ENCODE data around the gene PRRT1. TPM values are rescaled to one million over a fixed set of nuclear protein-coding genes. Genes with fewer than 3 reads are reported as not detected.

Gene PRRT1
- total RNA-seq, 1 donor from 2014 or later: 6.1 TPM

DNA sequence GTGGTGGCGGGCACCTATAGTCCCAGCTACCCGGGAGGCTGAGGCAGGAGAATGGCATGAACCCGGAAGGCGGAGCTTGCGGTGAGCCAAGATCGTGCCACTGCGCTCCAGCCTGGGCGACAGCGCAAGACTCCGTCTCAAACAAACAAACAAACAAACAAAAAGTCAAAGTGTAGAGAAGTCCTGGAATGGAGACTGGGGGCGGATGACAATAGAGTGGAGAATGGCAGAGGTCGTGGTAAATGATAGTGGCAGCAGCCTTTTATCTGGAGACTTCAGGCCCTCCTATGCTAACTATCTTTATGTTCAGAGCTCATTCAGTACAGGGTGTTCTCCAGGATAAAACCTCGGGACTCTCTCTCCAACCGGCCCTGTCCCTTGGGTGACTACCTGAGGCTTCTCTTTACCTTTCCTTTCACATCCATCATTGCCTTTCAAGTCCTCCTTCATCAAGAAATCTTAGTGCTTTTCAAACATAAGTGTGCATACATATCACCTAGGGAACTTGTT is 20.2 kb downstream of the PRRT1 start:
- intact Hi-C loops (cut with DNase I): no loop called here
- DNase-seq (ENCODE audit: low spot score): no peak
- no peak for ATAC-seq

DNA sequence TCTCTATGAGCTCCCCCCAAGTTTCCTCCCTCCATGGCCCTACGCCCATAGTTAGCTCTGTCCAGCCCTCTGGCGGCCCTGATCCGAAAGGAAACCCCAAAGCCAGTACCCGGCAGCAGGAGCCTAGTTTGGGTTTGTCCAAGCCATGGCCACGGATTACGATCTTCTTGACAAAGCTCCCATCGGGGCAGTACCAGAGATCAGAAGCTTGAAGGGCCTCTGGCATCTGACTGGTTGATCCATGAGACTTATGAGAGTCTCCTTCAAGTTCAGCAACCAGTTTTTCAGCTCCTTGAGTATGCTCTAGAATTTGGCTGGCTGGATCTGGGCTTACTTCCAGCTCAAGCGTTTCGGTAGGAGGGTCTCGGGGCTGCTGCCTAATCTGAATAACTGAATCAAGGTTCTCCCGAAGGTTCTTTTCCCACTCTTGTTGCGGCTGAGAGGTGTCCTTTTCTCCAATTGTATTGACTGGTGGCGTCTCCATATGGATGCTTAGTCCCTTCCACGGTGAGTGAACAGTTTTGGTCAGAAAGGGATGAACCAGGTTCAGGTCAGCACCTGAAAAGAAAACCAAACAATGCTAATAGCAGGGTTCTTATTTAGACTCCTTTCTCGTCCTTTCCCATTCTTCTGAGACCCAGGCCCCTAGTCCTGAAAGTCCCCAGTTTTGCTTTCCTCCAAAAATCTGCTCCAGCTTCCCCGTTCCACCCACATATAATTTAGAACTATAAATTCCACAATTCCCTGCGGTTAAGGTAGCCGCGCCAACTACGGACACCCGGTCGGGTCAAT is 22.2 kb downstream of the PRRT1 start:
- DNase-seq (ENCODE audit: low spot score) (no peak), ATAC-seq (peak; percentile 65)
- intact Hi-C loops (cut with DNase I): no loop called here

DNA sequence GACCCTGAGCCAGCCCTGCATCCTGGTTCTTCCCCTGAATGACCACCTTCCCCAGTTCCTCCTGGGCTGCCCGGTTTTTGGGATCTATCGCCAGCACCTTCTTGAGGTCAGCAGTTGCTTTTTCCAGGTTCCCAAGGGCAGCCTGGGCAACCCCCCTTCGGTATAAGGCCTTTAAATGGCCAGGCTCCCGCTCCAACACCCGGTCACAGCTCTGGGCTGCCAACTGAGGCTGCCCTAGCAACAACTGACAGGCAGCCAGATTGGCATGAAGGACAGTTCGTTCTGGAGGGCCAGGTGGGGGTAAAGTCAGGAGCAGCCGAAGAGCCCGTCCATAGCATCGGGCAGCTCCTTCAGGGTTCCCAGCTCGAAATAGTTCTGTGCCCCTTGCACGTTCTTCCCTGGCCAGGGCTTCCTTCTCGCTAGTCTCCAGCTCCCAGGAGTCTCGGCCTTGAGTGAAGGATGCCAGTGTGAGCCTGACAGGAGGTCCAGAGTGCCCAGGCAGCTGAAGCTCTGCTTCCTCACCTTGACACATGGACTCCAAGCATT is 22.9 kb downstream of the PRRT1 start:
- intact Hi-C loops (cut with DNase I): no loop called here
- ATAC-seq (no peak), DNase-seq (ENCODE audit: low spot score) (peak; percentile 66)

DNA sequence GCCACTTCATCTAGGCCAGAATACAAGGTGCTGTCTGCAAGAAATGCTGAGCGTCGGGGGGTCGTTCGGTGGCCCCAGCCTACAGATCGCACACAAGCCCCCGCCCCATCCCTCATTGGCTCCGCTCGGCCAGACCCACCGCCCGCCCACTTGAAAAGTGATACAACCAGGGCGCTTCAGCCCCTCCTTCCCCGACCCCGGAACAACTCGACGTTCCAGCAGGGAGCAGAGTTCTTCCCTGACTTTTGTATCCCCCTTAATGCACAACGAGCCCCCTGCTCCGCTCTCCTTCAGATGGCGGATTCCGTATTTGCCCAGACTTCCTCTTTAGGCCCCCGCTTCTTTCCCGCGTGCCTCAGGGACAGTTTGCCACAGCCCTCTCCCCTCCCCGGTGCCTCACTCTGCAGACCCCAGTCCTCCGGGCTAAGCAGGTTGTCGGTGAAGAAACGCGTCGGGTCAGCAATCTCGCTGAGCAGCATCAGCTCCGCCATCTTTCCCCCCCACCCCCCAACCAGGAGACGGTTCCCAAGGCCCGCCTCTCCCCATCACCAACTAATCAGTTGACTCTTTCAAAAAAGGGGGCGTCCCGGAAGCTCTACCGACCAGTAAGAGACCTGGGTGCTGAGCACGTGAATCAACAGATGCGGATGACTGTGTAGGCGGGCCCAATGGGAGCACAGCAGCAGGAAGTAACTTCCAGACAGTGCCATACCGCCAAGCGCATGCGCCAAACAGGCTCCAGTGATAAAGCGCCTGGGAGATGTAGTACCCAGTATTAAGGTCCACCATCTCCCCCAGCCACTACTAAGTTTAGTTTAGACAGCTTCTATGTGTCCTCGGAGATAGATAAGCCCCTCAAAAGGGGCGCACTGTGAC is 23.8 kb downstream of the PRRT1 start, which contains the start of gene ATF6B:
ATF6B (minus strand) TSS at position 530 of the 876 bp plus-strand sequence; CDS start at position 491, 39 bp downstream.
- intact Hi-C loops (cut with DNase I): no loop called here
- ATAC-seq (peak; percentile 95), DNase-seq (ENCODE audit: low spot score) (peak; percentile 99)

DNA sequence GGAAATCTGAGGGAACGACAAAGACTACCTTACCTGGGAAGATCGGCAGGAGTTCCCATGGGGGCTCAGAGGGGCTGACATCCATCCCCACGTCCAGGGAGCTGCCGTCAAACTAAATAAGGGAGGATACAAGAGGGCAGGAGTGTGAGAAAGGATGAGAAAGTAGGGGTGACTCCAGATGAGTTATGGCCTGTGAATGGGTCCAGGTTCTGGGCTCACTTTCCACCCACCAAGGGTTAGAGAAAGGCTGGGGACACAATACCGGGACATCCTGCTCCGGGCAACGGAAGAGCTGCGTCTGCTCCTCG is 24.4 kb downstream of the PRRT1 start:
- intact Hi-C loops (cut with DNase I): no loop called here
- no peak for ATAC-seq

DNA sequence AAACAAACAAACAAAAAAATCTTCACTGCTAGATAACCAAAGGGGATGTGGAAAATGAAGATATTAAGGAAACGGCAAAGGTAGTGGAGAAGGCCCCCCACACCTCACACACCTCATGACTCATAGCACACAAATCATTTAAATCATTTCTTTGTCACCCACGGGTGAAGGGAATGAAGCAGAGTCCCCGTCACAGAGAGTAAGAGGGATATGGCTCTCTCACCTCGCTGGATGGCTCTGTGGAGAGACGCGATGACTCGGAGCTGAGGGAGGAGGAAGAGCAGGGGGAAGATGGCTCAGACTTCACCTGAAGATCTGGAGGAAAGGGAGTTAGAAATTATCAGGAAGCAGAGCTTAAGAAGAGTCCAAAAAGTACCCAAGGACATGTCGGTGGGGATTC is 24.9 kb downstream of the PRRT1 start:
- ATAC-seq (no peak), DNase-seq (ENCODE audit: low spot score) (no peak)
- intact Hi-C loops (cut with DNase I): no loop called here

More for the DNA sequence above, 24.4 kb downstream of the PRRT1 start:
- no peak for DNase-seq (ENCODE audit: low spot score)

DNA sequence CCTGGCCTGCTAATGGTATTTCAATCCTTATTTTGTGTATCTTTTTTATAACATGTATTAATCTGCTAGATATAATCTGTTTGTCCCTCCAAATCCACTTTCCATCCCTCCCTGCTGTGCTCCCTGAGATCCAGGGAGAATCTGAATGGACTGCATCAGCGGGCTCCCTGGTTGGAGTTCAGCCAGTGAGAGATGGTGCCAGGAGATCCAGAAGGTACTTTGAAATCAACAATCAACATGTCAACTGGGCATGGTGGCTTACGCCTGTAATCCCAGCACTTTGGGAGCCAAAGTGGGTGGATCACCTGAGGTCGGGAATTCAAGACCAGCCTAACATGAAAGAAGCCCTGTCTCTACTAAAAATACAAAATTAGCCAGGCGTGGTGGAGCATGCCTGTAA is 28.1 kb downstream of the PRRT1 start:
- intact Hi-C loops (cut with DNase I): no loop called here
- ATAC-seq (no peak), DNase-seq (ENCODE audit: low spot score) (no peak)

DNA sequence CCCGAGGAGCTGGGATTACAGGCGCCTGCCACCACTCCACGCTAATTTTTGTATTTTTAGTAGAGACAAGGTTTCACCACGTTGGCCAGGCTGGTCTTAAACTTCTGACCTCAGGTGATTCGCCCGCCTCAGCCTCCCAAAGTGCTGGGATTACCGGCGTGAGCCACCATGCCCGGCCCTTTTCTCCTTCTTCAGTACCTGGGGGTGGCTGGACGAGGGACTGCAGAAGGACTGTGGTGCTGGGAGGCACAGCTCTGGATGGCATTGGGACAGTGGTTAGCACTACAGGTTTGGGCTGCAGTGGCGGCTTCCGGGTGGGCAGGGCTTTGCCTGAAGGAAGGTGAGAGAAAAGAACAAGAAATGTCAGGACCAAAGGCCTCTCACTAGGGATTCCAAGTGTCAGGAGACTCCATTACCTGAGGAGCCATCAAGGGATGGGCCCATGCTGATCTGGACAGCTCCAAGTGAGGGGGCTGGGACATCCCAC is 31.1 kb downstream of the PRRT1 start:
- ATAC-seq: no peak
- no peak for DNase-seq (ENCODE audit: low spot score)
- intact Hi-C loops (cut with DNase I): no loop called here

DNA sequence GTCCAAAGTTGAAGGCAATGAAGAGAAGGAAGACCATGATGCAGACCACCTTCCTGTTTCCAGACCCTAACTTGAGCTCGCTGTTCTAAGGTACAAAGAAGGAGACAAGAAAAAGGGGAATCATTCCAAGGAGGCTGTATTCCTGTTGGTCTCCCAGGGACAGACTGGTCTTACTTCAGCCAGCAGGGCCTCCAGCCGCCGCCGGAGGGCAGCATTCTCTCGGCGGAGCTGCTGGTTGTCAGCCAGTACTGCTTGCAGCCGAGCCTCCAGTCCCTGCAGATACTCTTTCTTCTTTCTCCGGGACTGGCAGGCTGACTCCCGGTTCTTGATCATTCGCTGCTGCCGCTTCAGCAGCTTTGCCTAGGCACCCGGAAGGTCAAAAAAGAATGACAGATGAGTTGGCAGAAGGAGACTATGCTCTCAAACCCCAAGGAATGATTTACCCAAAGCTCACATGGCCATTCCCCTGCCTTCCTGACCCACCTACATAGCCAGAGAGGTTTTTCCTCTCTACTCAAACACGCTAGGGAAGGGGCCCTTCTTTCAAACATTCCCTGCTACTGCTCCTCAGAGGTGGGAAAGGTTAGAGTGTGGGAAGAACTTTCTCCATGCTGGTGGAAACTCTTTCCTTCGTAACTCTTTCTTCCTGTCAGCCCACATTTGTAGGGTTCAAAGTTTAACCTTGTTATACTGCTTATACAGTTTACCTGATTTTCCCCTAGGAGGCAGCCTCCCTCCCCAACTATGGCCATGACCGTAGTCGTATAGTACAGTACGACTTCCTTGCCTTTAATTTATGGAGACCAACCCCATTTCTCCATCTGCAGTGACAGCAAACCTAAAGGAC is 32.7 kb downstream of the PRRT1 start:
- ATAC-seq: peak; percentile 67
- DNase-seq (ENCODE audit: low spot score): peak; percentile 92
- intact Hi-C loops (cut with DNase I): no loop called here

DNA sequence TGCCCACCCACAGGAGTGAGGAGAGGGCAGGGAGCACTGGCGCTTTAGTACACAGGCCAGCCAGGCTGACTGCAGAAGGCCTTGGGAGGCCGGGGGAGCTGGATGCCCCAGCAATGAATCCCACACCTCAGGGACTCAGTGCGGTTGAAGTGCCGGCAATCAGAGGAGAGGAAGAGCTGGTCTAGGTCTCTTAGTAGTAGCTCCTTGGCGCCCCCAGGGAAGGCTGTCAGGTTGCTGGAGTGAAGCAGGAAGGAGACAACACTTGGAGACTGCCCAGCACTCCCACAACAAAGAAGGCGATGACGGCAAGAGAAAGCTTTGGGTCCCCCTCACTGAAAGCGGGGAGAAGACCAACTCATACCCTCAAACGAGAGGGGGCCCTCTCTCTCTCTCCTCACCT is 34.3 kb downstream of the PRRT1 start:
- ATAC-seq: no peak
- intact Hi-C loops (cut with DNase I): no loop called here
- no peak for DNase-seq (ENCODE audit: low spot score)

DNA sequence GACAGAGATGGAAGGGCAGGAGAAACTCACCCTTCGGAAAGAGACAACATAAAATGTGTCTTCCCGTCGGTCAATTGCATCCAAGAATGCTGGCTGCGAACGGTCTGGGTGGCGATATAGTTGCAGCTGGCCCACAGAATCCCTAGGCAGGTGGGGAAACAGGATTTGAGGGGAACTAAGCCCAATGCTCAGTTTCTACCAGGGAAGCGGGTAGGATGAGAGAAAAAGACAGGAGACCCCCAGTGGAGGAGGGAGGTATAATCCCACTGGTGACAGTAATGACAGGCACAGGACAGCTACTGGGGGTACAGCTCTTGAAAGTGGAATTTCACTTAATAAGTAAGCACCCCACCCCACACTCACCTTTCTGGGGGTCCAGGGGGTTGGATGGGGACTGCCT is 35.1 kb downstream of the PRRT1 start:
- intact Hi-C loops (cut with DNase I): no loop called here
- ATAC-seq: no peak
- DNase-seq (ENCODE audit: low spot score): no peak

DNA sequence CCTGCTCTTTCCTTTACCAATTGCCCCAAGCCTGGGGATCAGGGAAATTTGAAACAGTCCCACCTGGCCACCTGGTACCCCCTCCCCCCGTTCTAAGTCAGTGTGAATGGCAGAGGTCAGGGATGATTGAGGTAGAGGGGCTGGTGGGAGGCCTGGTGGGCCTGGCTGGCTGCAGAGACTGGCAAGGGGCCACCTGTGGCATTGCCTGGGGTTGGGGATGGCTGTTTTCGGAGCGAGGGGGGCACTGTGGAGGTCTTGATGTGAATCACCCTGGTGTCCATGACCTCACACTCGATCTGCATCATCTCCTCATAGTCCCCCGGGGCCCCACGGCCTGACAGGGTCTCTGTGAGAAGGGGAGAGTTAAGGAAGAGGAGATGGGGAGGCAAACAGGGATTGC is 36.1 kb downstream of the PRRT1 start:
- ATAC-seq (no peak), DNase-seq (ENCODE audit: low spot score) (peak; percentile 63)
- intact Hi-C loops (cut with DNase I): no loop called here

DNA sequence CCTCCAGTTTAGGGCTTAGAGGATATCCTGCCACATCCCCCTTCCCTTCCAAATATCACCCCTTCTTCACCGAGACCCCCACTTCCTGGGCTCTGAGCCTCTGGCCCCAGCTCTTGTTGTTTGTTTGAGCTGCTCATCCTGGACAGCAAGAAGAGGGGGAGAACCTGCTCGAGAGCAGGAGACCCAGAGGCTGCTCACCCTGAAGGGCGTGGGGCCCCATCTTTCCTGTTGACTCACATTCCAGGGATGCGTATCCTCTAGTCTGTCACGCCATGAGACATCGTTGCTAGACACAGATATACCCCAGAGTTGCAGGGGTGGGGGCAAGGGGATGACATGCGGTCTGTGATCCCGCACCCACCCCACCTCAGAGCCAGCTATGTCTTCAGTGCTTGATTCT is 36.9 kb downstream of the PRRT1 start:
- intact Hi-C loops (cut with DNase I): no loop called here
- no peak for DNase-seq (ENCODE audit: low spot score)
- ATAC-seq: no peak

DNA sequence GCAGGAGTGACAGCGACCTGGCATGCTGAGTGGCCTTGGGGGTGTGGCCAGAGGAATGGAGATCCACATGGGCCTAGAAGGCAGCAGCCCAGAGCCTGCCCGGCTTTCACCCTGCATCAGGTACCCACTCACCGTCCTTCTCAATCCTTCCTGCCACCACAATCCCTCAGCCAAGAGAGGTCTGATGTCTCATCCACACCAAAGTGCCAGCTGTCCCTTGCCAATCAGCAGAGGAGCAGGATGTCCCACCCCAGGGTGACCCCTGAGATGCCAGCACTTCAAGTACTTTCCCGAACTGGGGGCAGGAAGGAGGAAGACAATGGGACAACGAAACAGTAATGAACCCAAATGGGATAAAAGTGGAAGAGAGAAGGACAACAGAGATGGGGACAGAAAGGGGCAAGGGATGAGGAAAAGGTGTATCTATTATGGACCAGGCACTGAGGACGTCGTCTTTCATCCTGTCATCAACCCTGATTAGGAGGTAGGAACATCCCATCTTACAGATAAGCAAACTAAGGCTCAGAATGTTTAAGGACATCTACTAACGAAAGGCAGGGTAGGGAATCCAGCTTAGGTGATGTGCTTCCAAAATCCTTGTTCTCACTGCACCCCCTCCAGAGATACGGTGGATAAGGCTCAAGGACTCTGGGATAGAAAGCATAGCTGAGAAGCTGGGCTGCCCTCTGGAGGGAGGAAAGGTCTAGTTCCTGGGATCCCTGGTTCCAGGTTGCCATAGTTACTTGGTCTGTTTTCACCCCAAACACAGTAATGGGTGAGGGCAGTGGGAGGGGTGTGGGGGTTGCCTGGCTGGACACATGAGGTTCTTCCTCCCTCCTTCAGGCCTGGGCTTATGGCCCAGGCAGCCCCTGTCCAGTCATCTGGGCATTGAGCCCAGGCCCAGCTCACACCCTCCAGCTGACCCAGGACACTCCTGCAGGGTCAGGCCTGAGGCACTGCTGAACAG is 38.1 kb downstream of the PRRT1 start:
- ATAC-seq (peak; percentile 91), DNase-seq (ENCODE audit: low spot score) (peak; percentile 90)
- intact Hi-C loops (cut with DNase I): no loop called here

DNA sequence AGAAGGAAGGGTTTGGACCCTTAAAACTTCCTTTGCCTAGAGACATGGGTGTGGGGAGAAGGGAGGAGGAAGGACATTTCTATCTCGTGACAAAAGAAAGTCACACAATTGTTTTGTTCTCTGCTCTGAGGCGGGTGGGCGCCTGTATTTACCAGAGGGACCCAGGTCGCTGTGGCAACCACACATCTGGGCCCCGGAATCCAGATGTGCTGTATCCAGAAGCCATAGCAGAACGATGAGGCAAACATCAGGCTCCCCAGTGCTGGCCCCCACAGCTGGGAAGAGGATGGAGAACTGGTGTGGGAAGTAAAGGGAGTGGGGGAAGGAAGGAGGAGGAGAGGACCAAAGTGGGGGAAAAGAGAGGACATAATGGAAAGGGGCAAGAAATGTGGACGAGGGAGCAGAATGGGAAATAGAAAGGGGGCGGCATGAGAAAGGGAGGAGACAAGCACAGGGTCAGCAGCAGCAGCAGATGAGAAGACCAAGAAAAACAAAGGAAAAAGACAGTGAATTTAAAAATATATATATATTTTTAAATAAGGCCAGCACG is 39.2 kb downstream of the PRRT1 start:
- ATAC-seq (peak; percentile 9), DNase-seq (ENCODE audit: low spot score) (peak; percentile 73)
- intact Hi-C loops (cut with DNase I): no loop called here

DNA sequence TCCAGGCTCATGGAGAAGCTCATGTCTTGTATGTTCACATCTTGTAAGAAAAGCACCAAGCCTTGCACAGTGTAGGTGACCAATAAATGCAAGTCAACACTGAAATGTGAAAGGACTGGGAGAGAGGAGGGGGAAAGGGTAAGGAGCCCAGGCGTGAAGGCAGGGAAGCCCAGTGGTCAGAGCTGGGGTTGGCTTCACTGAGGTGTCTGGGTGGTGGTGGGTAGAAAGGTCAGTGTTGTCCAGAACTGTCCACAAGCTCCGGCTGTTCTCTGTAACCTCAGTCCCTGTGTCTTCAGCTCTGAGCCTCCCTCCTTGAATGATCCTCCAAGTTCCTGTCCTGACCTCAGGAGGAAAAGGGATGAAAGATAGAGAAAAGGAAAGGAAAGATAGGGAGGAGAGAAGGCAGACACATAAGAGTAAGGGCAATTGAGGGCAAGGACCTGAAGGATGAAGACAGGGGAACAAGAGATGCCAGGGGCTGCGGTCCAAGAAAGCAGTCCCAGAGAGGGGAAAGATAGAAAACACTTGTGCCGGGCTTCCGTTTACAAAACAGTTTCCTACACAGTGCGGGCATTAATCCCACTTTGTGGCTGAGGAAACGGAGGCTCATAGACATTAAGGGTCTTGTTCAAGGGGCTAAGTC is 40.2 kb downstream of the PRRT1 start:
- peak; percentile 1 for ATAC-seq
- DNase-seq (ENCODE audit: low spot score): no peak
- intact Hi-C loops (cut with DNase I): no loop called here

DNA sequence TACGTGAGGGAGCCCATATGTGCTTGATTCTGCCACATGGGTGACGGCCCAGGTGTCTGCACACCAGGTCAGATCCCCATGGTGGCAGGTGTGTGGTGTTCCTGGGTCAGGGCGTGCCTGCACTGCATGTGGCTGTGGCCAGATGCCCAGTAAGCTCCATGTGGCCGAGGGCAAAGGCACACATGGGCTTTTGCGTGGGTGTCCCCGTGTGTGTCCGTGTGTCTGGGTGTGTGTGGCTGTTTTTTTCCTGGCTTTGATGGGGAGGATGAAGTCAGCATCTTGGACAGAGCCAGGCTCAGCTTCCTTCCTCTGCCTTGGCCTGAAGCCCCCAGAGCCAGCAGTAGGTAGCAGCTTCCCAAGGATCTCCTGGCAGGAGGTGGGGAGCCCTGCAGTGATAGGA is 41.1 kb downstream of the PRRT1 start:
- DNase-seq (ENCODE audit: low spot score): peak; percentile 64
- no peak for ATAC-seq
- intact Hi-C loops (cut with DNase I): no loop called here

Data from sciatic nerve (tissue), 2 donors.